H1 (cell line): ENCODE data around the gene PLCL1.

Experiments
- BRCA1 ChIP-seq: IDR thresholded peaks from 2 replicates; pipeline ENCODE4 v1.6.1; 2012; ENCODE audit warnings: low read depth, low read length, improper control_type of control experiment
- JUND ChIP-seq: IDR thresholded peaks from 2 replicates; pipeline ENCODE4 v1.6.1; 2011; ENCODE audit warnings: mild to moderate bottlenecking, improper control_type of control experiment, low read length
- SIRT6 ChIP-seq: IDR thresholded peaks from one replicate; pipeline ENCODE4 v1.7.1; 2012; ENCODE audit warnings: low read length, inconsistent platforms

GRCh38 chr2:198053776-198054175, 249.4 kb downstream of the PLCL1 start:
- TF ChIP-seq BRCA1 (no peak), JUND (no peak), SIRT6 (no peak)
